GM12878 (cell line): ENCODE results near the gene PTGIS. TPM values are rescaled to one million over a fixed set of nuclear protein-coding genes. Genes with fewer than 3 reads are reported as not detected.

Experiments used
- CEBPB ChIP-seq, 2 experiments: fragments of 150-350 bp in 1 of 2; IDR thresholded peaks; 2 replicates each; pipeline ENCODE4 v1.6.1; 2012 to 2014; ENCODE audit warnings: low read depth in 2 of 2, low read length in 2 of 2, borderline replicate concordance in 1 of 2, inconsistent platforms in 1 of 2
- EZH2 ChIP-seq: IDR thresholded peaks from 2 replicates; pipeline ENCODE4 v1.6.1; 2012; ENCODE audit warnings: low read depth, mild to moderate bottlenecking, control low read depth, inconsistent platforms, low read length, borderline replicate concordance; ENCODE audit not compliant: control insufficient read depth
- IKZF1 ChIP-seq: fragments of 450-650 bp; conservative IDR thresholded peaks from 2 replicates; pipeline ENCODE4 v1.6.1; 2017; ENCODE audit warnings: antibody characterized with exemption, mild to moderate bottlenecking
- NFXL1 ChIP-seq: fragments of 450-650 bp; IDR thresholded peaks from 2 replicates; pipeline ENCODE4 v1.6.1; 2017; ENCODE audit warnings: antibody characterized with exemption, mild to moderate bottlenecking, borderline replicate concordance
- ZBTB40 ChIP-seq: fragments of 450-650 bp; IDR thresholded peaks from 2 replicates; pipeline ENCODE4 v1.6.1; 2016; ENCODE audit warnings: mild to moderate bottlenecking, moderate library complexity, borderline replicate concordance
- ZNF217 ChIP-seq: fragments of 450-650 bp; IDR thresholded peaks from 2 replicates; pipeline ENCODE4 v1.6.1; 2017; ENCODE audit warnings: antibody characterized with exemption, mild to moderate bottlenecking
- polyA plus RNA-seq, 11 experiments: library from polyadenylated mRNA; depleted of rRNA in 4 of 11; unstranded in 6 of 11; stranded (reverse) in 5 of 11; fragments of >200 nt; fragmentation: Nextera tagmentation in 4 of 11; fragmentation: Illumina TruSeq in 1 of 11; extraction: Ambion mirVana in 4 of 11; extraction: Trizol in 1 of 11; gene quantifications; 1 replicate in 1 of 11; 2 replicates in 10 of 11; pipeline versions ENCODE4 v1.2.1 to v1.2.3, GENCODE V29; 2011 to 2016; ENCODE audit warnings: inconsistent platforms in 2 of 11, missing spikeins in 2 of 11, low read depth in 1 of 11
- total RNA-seq, 4 experiments: library from RNA; depleted of rRNA in 3 of 4; stranded (reverse); fragments of >200 nt in 3 of 4; fragmentation: Illumina TruSeq in 1 of 4; extraction: Trizol in 1 of 4; gene quantifications; 2 replicates each; pipeline versions ENCODE4 v1.2.1 to v1.2.3, GENCODE V29; 2013 to 2021
- TF ChIP-seq, protein P1 (sequence below): fragments of 450-650 bp; IDR thresholded peaks from 2 replicates; pipeline ENCODE4 v1.6.1; 2017; ENCODE audit warnings: antibody characterized with exemption, mild to moderate bottlenecking, moderate library complexity

The PTGIS gene
- total and polyA plus RNA-seq, 10 of the 15 experiments (the other 5 are each of a cell fraction or from before 2014, with no cell fraction given): 0.10 TPM; not detected in 9

DNA sequence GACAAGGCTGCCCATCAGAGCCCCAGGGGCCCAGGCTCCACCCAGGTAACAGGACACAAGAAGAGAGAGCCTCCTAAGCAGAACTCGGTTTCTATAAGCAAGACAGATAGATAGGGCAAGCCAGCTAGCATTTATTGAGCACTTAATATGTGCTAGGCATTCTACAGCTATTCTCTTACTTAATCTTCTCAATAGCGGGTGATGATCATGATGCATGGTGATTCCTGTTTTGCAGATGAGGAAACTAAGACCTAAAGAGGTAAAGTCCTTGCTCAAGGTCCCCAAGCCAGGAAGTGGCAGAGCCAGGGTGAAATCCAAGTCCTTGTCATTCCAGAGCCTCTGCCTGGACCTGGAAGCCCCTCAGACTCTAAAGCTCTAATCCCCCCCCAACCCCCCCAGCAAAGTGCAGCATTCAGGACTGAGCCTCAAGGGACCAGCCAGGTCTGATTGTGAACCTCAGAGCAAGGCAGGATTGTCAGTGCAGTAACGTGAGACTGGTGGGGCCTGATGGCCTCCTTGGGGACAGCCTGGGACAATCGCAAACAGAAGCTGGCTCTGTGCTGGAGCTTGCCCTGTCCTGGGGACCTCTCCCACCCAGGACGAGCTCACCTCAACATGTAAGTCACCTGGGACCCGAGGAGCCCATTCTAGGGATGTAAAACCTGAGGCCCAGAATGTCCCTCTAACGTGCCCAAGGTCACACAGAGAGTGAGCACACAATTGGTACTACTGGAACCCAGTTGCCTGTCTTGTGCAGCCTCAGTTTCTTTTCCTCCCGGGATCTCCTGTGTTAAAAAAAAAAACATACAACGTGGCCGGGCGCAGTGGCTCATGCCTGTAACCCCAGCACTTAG, 48.4 kb upstream of the PTGIS start (continued):
- TF ChIP-seq, protein P1, sequence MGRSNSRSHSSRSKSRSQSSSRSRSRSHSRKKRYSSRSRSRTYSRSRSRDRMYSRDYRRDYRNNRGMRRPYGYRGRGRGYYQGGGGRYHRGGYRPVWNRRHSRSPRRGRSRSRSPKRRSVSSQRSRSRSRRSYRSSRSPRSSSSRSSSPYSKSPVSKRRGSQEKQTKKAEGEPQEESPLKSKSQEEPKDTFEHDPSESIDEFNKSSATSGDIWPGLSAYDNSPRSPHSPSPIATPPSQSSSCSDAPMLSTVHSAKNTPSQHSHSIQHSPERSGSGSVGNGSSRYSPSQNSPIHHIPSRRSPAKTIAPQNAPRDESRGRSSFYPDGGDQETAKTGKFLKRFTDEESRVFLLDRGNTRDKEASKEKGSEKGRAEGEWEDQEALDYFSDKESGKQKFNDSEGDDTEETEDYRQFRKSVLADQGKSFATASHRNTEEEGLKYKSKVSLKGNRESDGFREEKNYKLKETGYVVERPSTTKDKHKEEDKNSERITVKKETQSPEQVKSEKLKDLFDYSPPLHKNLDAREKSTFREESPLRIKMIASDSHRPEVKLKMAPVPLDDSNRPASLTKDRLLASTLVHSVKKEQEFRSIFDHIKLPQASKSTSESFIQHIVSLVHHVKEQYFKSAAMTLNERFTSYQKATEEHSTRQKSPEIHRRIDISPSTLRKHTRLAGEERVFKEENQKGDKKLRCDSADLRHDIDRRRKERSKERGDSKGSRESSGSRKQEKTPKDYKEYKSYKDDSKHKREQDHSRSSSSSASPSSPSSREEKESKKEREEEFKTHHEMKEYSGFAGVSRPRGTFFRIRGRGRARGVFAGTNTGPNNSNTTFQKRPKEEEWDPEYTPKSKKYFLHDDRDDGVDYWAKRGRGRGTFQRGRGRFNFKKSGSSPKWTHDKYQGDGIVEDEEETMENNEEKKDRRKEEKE: no peak
- TF ChIP-seq EZH2 (no peak), NFXL1 (no peak), IKZF1 (no peak), ZBTB40 (no peak), CEBPB (IDR thresholded peaks at IDR 0.05; ENCODE audit: borderline replicate concordance in 1 of 2, low read depth in 2 of 2, low read length in 2 of 2) (no peak), ZNF217 (no peak)
